Neural progenitor cell (in vitro differentiated cells): ENCODE results near the gene LAMC1. TPM values are rescaled to one million over a fixed set of nuclear protein-coding genes. Genes with fewer than 3 reads are reported as not detected.

Experiments
- DNase-seq: peaks from one replicate; pipeline ENCODE4 v3.0.0-alpha.2; 2016; ENCODE audit warnings: low spot score
- H2AFZ ChIP-seq: fragments of 200-600 bp; sonication (generic); replicated peaks from 2 replicates; pipeline ENCODE4 v1.6.1; 2016; ENCODE audit warnings: antibody characterized with exemption
- H3F3A ChIP-seq: fragments of 200-600 bp; sonication (generic); 2 replicates; pipeline ENCODE4 v1.6.1; 2016; ENCODE audit warnings: antibody characterized with exemption, low read depth
- H3K27ac ChIP-seq: fragments of 200-600 bp; sonication (generic); 2 replicates; pipeline ENCODE4 v1.5.1; 2016; ENCODE audit warnings: mild to moderate bottlenecking
- H3K27me3 ChIP-seq: fragments of 200-600 bp; sonication (generic); 2 replicates; pipeline ENCODE4 v1.6.1; 2016; ENCODE audit warnings: mild to moderate bottlenecking, moderate library complexity
- H3K36me3 ChIP-seq: fragments of 200-600 bp; sonication (generic); 2 replicates; pipeline ENCODE4 v1.5.1; 2016
- H3K4me1 ChIP-seq: fragments of 200-600 bp; sonication (generic); 2 replicates; pipeline ENCODE4 v1.6.1; 2016; ENCODE audit warnings: mixed run types
- H3K4me2 ChIP-seq: fragments of 200-600 bp; sonication (generic); 2 replicates; pipeline ENCODE4 v1.6.1; 2016
- H3K4me3 ChIP-seq: fragments of 200-600 bp; sonication (generic); 2 replicates; pipeline ENCODE4 v1.5.1; 2016
- H3K79me2 ChIP-seq: fragments of 200-600 bp; sonication (generic); 2 replicates; pipeline ENCODE4 v1.6.1; 2016; ENCODE audit warnings: low read depth
- H3K9ac ChIP-seq: fragments of 200-600 bp; sonication (generic); 2 replicates; pipeline ENCODE4 v1.6.1; 2016
- H3K9me3 ChIP-seq: fragments of 200-600 bp; sonication (generic); 2 replicates; pipeline ENCODE4 v1.5.1; 2016; ENCODE audit warnings: low read depth
- H4K20me1 ChIP-seq: fragments of 200-600 bp; sonication (generic); 2 replicates; pipeline ENCODE4 v1.6.1; 2016; ENCODE audit warnings: low read depth
- H3K27ac Mint-ChIP-seq: 3 replicates; pipeline ENCODE4 v1.8.0; 2021; ENCODE audit warnings: mixed read lengths
- H3K27me3 Mint-ChIP-seq: 2 replicates; pipeline ENCODE4 v1.8.0; 2022; ENCODE audit warnings: low read depth, mild to moderate bottlenecking, inconsistent platforms, moderate library complexity, mixed read lengths; ENCODE audit not compliant: insufficient read depth
- H3K36me3 Mint-ChIP-seq: 3 replicates; pipeline ENCODE4 v1.8.0; 2021; ENCODE audit warnings: mixed read lengths
- H3K4me1 Mint-ChIP-seq: 3 replicates; pipeline ENCODE4 v1.8.0; 2021; ENCODE audit warnings: mixed read lengths
- H3K4me3 Mint-ChIP-seq: 3 replicates; pipeline ENCODE4 v1.8.0; 2021; ENCODE audit warnings: mild to moderate bottlenecking, moderate library complexity, mixed read lengths
- H3K9me3 Mint-ChIP-seq: 3 replicates; pipeline ENCODE4 v1.8.0; 2020; ENCODE audit warnings: mixed read lengths
- EZH2 ChIP-seq: fragments of 200-600 bp; sonication (generic); IDR thresholded peaks from 2 replicates; pipeline ENCODE4 v1.6.1; 2017; ENCODE audit warnings: antibody characterized with exemption, mild to moderate bottlenecking, moderate library complexity
- EZH2phosphoT487 ChIP-seq: fragments of 200-600 bp; sonication (generic); IDR thresholded peaks from 2 replicates; pipeline ENCODE4 v1.6.1; 2017; ENCODE audit warnings: antibody characterized with exemption
- total RNA-seq: library from RNA; depleted of rRNA; stranded (reverse); fragments of >200 nt; gene quantifications from 2 replicates; pipeline ENCODE4 v1.2.3, GENCODE V29; 2015; ENCODE audit warnings: low replicate concordance
- TF ChIP-seq, protein P1 (sequence below): fragments of 200-600 bp; sonication (generic); IDR thresholded peaks from 2 replicates; pipeline ENCODE4 v1.5.1; 2017; ENCODE audit warnings: antibody characterized with exemption, mild to moderate bottlenecking

Gene LAMC1
- total RNA-seq, 1 donor from 2014 or later = 90.2 TPM

DNA sequence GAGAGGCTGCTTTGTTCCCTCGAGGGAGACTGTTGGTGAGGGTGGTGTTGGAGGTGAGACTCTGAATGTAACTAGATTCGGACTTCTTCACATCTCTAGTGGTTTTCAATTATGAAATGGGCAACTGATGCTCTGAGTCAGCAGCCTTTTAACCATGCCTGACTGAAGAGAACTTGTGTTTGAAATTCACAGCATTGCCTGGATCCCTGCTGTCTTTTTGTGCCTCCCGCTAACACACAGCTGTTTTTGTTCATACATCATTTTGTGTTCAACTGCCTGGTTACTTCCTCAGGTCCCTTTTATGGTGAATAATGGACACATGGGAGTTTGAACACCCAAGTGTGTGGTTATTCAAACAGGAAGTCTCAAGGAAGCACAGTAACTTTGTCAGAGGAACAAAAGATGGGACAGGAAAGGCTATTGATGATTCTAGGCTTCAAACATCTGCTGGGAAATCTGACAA lies 16.8 kb downstream of the LAMC1 start:
- Histone ChIP-seq H3K27ac (no peak overlapping the region), H3K27me3 (no peaks in the 10 kb centered on the region), H3K4me2 (no peak overlapping the region), H3K9me3 (no peaks in the 10 kb centered on the region), H3K4me1 (peaks cover 43% of the 10 kb centered on the region), H3F3A (peaks cover 7% of the 10 kb centered on the region), H3K79me2 (peaks cover 68% of the 10 kb centered on the region), H4K20me1 (no peaks in the 10 kb centered on the region), H3K9ac (no peak overlapping the region), H2AFZ (no peak overlapping the region), H3K36me3 (no peaks in the 10 kb centered on the region), H3K4me3 (no peak overlapping the region)
- H3K4me1 Mint-ChIP-seq = peaks cover 83% of the 10 kb centered on the region
- TF ChIP-seq EZH2 = no peak
- no peak for TF ChIP-seq EZH2phosphoT487
- TF ChIP-seq, protein P1, sequence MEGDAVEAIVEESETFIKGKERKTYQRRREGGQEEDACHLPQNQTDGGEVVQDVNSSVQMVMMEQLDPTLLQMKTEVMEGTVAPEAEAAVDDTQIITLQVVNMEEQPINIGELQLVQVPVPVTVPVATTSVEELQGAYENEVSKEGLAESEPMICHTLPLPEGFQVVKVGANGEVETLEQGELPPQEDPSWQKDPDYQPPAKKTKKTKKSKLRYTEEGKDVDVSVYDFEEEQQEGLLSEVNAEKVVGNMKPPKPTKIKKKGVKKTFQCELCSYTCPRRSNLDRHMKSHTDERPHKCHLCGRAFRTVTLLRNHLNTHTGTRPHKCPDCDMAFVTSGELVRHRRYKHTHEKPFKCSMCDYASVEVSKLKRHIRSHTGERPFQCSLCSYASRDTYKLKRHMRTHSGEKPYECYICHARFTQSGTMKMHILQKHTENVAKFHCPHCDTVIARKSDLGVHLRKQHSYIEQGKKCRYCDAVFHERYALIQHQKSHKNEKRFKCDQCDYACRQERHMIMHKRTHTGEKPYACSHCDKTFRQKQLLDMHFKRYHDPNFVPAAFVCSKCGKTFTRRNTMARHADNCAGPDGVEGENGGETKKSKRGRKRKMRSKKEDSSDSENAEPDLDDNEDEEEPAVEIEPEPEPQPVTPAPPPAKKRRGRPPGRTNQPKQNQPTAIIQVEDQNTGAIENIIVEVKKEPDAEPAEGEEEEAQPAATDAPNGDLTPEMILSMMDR = no peak
- peak overlapping the region; percentile 99 for H3K27ac Mint-ChIP-seq
- no peaks in the 10 kb centered on the region for H3K9me3 Mint-ChIP-seq
- peaks cover 7% of the 10 kb centered on the region for H3K36me3 Mint-ChIP-seq
- DNase-seq = no peak
- peaks cover 2% of the 10 kb centered on the region for H3K27me3 Mint-ChIP-seq
- H3K4me3 Mint-ChIP-seq = peak overlapping the region; percentile 73

DNA sequence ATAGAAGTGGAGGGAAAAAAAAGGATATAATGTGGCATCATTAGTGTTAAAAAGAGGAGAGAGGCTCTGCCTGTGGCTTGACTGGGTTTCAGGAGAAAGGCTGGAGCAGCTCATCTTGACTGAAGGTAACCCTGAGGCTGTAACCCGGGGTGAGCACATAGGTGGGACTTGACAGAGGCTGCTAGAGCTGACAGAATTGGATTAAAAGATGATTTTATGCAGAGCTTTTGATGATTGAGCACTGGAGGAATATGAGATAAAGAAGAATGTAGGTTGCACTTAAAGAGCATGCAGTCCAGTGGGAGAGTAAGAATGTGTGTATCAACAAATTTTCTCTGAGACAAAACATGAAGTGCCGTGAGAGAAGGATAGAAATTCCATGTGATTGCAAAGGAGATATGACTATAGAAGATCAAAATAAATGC lies 17.3 kb downstream of the LAMC1 start:
- TF ChIP-seq EZH2phosphoT487 (no peak), EZH2 (no peak)
- TF ChIP-seq, protein P1 = no peak
- no peaks in the 10 kb centered on the region for H4K20me1 ChIP-seq
- H3K4me2 ChIP-seq = no peak overlapping the region
- H3K9me3 Mint-ChIP-seq = no peaks in the 10 kb centered on the region
- no peak overlapping the region for H3K27ac ChIP-seq
- H3K36me3 Mint-ChIP-seq = peaks cover 3% of the 10 kb centered on the region
- no peak overlapping the region for H2AFZ ChIP-seq
- peak overlapping the region; percentile 99 for H3K27ac Mint-ChIP-seq
- peak overlapping the region; percentile 73 for H3K4me3 Mint-ChIP-seq
- no peak for DNase-seq
- peaks cover 2% of the 10 kb centered on the region for H3F3A ChIP-seq
- H3K27me3 ChIP-seq = no peaks in the 10 kb centered on the region
- no peak overlapping the region for H3K4me3 ChIP-seq
- H3K4me1 ChIP-seq = peaks cover 39% of the 10 kb centered on the region
- H3K9ac ChIP-seq = no peak overlapping the region
- no peaks in the 10 kb centered on the region for H3K36me3 ChIP-seq
- H3K4me1 Mint-ChIP-seq = peaks cover 84% of the 10 kb centered on the region
- peaks cover 74% of the 10 kb centered on the region for H3K79me2 ChIP-seq
- no peaks in the 10 kb centered on the region for H3K9me3 ChIP-seq
- peaks cover 2% of the 10 kb centered on the region for H3K27me3 Mint-ChIP-seq

DNA sequence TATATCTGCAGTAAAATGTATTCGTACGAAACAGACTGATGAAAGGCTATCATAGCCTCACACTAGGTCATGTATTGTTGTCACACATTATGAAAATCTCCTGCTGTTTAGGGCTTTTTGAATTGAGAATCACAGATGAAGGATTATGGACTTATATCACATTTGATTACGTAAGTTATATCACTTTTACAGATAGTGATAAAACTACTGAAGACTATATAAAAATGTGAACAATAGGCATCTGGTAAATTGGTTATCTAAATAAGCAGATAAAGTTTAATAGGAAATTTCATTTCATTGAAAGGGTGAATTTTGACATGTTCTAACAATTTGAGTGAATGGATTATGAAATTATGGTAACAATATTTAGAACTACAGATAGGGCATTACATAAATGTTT lies 20.0 kb downstream of the LAMC1 start:
- H3K4me1 Mint-ChIP-seq = peaks cover 74% of the 10 kb centered on the region

More for the DNA sequence above, 20.0 kb downstream of the LAMC1 start:
- Mint-ChIP-seq H3K9me3 (no peaks in the 10 kb centered on the region), H3K36me3 (peaks cover 4% of the 10 kb centered on the region), H3K4me3 (no peak overlapping the region), H3K27ac (peak overlapping the region; percentile 52), H3K27me3 (peaks cover 2% of the 10 kb centered on the region)
- Histone ChIP-seq H3K9me3 (no peaks in the 10 kb centered on the region), H3K4me3 (no peak overlapping the region), H3F3A (no peaks in the 10 kb centered on the region), H3K27me3 (no peaks in the 10 kb centered on the region), H3K9ac (no peak overlapping the region), H3K27ac (no peak overlapping the region), H3K79me2 (peaks cover 75% of the 10 kb centered on the region), H4K20me1 (no peaks in the 10 kb centered on the region), H3K36me3 (no peaks in the 10 kb centered on the region), H3K4me2 (no peak overlapping the region), H2AFZ (no peak overlapping the region), H3K4me1 (peaks cover 27% of the 10 kb centered on the region)
- no peak for DNase-seq
- TF ChIP-seq, protein P1 = no peak
- no peak for TF ChIP-seq EZH2
- no peak for TF ChIP-seq EZH2phosphoT487
